NCI-H226 (cell line): ENCODE results near the gene CDY2A.
"Not testable (repeated sequence)": the region's sequence is repeated elsewhere in the genome, so short reads cannot be mapped to it uniquely, and the experiment has no call there.

Experiments
- DNase-seq: peaks from one replicate; pipeline ENCODE4 v3.0.0-alpha.2; 2015

CDY2A gene, protein sequence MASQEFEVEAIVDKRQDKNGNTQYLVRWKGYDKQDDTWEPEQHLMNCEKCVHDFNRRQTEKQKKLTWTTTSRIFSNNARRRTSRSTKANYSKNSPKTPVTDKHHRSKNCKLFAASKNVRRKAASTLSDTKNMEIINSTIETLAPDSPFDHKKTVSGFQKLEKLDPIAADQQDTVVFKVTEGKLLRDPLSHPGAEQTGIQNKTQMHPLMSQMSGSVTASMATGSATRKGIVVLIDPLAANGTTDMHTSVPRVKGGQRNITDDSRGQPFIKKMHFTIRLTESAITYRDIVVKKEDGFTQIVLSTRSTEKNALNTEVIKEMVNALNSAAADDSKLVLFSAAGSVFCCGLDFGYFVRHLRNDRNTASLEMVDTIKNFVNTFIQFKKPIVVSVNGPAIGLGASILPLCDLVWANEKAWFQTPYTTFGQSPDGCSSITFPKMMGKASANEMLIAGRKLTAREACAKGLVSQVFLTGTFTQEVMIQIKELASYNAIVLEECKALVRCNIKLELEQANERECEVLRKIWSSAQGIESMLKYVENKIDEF

DNA sequence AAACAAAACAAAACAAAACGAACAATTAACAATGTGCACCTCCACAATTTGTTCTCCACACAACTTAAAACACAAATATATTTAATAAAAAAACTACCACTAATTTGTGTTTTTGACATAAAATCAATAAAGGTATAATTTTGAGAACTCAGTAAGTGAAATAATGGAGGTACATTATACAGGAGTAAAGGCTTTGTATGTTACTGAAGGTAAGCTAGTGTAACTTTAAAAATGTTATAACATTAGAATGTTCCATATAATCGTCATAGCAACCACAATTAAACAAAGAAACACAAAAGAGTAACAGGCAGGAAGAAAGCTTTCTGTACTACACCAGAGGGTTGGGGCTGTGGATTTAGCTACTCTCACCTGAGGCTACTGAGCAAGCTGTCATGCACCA is at the start of gene CDY2A:
TSS of gene CDY2A (plus strand) at position 301 of the 400 bp plus-strand sequence. CDS start 328 bp downstream, outside the sequence.
- not testable (repeated sequence) for DNase-seq

DNA sequence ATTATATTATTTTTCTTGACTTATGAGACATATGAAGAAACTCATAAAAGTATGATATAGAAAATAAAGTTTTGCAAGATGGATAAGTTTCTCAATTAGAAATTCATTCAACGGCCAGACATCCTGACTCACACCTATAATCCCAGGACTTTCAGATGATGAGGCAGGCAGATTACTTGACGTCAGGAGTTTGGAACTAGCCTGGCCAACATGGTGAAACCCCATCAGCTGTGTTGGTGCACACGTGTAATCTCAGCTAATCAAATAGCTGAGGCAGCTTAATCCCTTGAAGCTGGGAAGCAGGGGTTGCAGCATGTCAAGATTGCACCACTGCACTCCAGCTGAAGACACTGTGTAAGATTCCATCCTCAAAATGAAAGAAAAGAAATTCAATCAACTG is 28.0 kb upstream of the CDY2A start:
- not testable (repeated sequence) for DNase-seq

DNA sequence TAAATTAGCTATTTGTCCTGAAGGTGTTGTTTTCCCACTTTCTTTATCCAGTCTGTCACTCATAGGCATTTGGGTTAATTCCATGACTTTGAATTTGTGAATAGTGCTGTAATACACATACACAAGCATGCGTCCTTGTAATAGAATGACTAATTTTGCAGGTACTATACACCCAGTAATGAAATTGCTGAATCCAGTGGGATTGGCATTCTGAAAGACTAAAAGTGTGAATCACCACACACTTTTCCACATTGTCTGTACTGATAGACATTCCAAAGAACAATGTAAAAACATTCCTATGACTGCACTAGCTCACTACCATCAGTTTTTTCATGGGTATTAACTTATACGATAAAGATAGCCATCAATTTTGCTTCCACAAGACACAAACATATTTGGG is 27.3 kb upstream of the CDY2A start:
- DNase-seq, result not testable (repeated sequence)

DNA sequence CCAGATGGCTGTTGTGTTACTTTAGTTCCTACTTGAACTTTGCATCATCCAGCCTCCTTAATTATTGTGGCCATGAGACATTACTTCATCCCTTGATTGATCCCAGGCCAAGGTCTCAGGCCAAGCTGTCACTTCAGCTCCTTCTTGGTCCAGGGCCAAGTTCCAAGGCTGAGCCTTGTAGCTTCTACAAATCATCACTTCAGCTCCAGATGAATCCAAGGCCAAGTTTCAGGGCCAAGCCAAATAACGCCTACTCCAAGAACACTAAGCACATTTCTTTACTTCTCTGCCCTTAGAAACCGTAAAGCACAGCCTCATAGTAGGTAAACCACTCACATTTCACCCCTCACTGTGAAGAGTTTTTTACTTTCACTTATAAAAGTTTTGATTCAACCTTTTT is 1.7 kb upstream of the CDY2A start:
- not testable (repeated sequence) for DNase-seq

DNA sequence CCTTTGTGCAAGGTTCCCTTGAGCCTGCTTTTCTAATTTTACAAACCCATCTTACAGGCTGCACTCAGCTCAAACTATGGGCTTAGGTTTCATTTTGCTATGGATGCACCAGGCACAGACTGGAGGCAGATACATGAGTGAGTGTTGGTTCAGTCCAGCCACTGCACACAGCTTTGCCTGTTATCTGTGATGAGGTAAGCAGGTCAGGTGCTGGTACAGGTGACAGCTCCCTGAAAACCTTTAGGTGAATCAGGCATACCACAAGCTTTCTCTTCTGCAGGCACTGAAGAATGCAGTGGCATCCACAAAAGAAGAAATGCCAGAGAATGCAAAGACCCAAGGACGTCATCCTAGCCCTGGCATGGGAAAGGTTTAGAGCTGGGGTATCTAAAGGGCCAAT is 3.3 kb downstream of the CDY2A start:
- not testable (repeated sequence) for DNase-seq

DNA sequence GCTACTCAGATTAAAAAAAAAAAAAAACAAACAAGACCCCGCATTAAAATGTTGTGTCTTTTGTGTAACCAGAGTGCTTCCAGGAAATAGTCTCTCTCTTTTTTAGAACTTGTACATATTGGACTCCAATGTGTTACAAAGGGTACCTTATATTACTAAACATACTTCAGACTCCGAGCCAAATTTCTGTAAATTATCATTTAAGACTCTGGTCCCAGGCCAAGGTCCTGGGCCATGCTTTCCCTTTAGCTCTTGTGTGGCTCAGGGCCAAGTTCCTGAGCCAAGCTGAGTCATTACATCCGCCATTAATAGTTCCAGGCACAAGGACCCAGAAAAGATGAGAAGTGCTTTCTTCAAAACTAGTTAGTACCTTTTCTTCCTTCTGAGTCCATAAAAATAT is 4.6 kb downstream of the CDY2A start:
- DNase-seq, result not testable (repeated sequence)

DNA sequence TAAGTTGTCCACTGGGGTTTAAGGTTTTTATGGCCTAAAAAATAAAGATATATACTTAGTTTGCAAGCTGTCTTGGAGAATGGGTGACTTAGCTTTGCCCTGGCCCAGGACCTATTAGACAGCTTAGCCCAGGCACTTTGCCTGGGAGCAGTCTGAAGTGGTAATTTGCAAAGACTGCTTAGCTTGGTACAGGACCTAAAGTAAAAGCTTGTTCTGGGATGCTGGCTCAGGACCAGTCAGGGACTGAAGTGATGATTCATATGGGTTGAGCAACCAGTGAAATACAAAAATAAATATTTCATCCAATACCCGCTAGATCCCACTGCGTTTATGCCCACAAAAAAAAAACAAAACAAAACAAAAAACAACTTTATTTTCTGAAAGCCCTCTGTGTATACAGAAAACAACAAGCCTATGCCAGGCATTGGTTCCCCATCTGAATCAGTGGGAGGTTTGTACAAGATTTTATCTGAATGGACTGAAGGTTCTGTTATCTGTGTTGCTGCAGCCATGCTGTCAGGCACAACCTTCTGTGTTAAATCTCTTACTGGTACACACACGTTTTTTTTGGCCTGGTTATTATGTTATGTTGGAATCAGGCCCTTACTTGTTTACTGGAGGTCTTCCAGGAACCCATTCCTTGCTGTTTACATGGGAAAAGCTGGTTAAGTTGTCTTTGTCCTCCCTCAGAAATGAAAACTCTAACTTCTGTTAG is 8.7 kb downstream of the CDY2A start:
- DNase-seq, result not testable (repeated sequence)

DNA sequence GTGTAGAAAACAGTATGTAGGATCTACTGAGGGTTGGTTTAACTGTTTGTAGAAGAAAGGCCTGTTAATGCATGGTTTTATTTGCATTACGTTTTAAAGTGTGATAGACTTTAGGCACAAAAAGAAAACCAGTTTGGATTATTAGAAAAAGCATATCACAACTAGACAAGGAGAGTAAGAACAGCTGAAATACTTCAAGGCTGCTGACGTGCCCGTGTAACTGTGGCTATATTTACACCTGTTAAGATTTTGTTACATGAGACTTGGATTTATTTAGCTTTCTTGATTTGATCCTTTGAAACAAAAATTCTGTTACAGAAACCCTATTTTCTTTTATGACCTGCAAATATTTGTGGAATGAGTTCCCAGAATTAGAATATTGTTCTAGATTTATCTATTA is 9.3 kb downstream of the CDY2A start:
- not testable (repeated sequence) for DNase-seq

DNA sequence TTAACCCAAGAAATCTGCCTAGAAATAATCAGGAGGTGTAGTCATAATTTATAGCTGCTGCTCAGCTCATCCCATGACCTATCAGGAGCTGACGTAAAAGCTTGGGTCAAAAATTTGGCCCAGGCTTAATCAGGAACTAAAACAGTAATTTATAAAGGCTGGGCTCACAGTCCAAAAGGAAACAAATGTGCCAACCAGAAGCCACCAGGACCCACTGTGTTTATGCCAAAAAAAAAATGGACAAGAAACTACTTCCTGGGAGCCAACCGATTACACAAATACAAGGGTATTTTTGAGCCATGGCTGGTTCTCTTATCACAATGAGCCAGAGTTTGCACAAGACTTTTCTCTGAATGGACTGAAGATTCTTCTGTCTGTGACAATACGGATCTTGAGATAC is 19.4 kb downstream of the CDY2A start:
- DNase-seq, result not testable (repeated sequence)

DNA sequence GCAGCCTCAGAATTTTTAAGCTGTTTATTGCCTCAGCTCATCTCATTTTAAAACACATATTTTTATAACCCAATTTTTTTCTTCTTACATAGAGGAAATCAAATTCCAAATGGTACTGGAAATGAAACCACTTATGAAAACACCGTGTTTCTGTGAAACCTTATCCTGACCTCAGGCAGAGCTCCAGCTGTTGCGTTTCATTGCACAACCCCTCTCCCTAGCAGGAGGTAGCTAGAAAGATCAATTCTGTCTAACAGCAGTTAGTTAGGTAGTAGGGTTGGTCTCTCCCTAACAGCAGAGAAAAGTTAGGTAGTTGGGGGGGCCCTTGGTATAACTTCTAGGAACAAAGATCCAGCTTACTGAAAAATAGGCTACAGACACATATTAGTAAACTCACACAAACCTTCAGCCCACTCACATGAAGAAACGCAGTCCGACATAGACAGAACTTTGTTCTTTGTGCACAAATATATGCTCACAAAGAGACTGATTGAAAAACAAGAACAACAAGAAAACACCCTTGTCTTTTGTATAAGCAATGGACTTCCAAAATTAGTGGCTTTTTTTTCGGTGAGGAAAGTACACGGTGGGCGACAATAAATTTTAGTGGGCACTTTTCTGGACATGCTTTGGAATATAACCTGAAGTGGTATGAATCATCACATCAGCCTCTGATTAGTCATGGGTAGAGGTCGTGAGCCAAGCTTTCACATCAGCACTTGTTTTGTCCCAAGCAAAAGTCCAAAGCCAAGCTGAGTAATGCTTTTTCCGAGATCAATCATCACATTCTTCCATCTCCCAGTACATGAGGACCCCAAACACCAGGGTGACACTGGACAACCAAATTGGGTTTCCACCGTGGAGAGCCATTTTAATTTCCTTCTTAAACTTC is 22.8 kb downstream of the CDY2A start:
- not testable (repeated sequence) for DNase-seq

DNA sequence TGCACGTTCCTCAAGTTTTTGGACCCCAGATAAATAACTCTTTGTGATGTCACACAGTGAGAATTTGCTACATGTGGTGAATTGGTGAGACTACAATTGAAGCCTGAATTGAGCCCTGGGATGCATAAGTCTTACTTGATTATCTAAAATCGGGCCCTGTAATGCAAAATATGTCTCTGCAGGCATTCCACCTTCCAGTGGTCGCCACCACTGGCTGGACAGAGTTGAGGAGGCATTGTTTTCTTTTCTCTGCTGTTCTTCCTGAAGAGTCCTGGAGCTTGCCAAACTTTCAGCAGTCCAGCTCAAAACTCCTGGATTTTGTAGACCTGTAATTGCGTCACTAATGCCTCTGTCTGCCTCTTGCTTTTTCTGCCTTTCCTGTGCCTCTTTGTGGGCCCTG is 23.5 kb downstream of the CDY2A start:
- DNase-seq, result not testable (repeated sequence)

DNA sequence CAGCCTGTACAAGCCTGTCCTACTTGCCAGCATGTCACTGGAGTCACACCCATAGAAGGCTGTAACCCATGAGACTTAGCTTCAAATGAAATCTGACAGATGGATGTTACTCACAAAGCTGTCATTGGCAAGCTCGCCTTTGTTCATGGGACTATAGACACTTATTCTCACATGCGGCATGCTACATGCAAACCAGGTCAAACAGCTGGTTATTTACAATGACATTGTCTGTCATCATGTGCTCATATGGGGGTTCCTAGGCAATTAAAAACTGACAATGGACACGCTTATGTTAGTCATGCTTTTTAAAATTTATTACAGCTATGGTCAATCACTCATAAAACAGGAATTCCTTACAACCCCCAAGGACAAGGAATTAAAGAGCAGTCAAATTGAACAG is 30.9 kb downstream of the CDY2A start:
- not testable (repeated sequence) for DNase-seq

DNA sequence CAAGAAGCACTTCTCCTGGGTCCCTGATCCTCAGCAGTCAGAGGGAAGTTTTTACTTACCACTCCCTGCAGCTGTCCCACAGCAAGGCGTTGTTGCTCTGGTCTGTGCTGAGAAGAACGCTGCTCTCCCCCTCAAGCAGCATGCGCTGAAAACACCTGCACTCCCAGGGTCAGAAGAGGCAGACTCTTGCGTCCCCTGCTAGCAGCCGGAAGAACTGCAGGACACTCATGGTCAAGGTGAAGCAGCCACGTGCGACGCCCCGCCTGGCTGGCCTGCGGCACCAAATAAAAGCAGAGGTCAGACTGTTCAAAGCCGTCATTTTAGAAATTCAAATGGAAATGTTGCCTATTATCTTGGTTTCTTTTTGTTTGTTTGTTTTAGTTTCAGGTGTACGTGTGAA is 47.9 kb downstream of the CDY2A start:
- DNase-seq, result not testable (repeated sequence)
